MV-4-11 (cell line): ENCODE measurements around the gene ANKRD6.
"Not testable (repeated sequence)": the region's sequence is repeated elsewhere in the genome, so short reads cannot be mapped to it uniquely, and the experiment has no call there.

ENCODE experiments used
- DNase-seq: peaks from one replicate; lab custom pipeline; 2025; lab: John Stamatoyannopoulos, UW

Gene ANKRD6

GRCh38 chr6:89432875-89433251 lies at the start of gene ANKRD6:
Gene ANKRD6, plus strand, starts transcription at chr6:89433152. Its CDS starts 133,825 bp downstream, at chr6:89566977.
- DNase-seq = peak; percentile 37

DNA sequence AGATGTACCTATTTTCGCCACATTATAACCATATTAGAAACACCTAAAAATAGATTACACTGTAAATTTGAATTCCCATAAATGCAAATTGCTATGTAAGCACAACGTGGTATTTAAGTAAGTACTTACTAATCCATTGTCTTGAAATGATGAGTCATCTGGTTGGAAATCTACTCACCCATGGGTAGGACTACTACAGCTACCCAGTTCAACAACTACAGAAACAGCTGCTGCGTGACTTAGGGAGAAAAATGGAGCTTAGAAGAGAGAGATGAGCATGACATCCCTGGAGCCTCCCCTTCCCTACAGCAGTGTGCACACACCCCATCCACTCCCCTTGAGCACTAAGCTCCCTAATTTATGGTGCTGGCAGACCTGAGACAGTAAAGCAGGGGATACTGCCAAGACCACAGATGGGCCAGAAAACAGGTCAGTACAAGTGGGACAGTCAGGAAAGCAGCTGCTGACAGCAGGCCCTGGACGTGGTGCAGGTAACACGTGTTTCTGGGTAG lies 47.7 kb upstream of the ANKRD6 start:
- peak; percentile 56 for DNase-seq

- no peak for DNase-seq
Observed at GRCh38 chr6:89385846-89386245, 47.1 kb upstream of the ANKRD6 start.

DNA sequence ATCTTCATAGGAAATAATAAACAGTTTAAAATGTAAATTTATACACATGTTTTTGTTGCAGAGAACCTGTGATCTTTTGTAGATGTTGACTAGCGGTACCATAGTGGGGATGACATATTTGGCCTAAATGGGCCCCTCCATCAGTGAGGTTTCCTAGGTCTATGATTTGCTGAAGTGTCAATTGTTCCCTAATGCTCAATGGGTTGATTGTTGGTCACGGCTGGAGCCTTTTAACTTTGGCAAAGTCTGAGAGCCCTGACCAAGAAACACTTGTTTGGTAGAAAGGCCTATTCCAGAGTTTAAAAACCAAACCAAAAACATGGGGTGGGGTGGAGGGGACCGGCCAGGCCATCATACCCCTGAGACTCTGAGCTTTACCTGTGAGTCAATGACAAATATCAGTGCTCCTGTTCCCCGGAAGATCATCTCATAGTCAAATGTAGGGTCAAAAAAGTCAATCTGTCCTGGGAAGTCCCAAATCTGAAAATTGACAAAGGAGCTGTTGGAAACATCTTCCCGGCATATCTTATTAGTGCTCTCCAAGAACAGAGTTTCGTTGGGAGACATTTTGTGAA lies 45.9 kb upstream of the ANKRD6 start:
- DNase-seq = no peak

GRCh38 chr6:89387516-89388201 lies 45.3 kb upstream of the ANKRD6 start:
- peak; percentile 66 for DNase-seq

DNA sequence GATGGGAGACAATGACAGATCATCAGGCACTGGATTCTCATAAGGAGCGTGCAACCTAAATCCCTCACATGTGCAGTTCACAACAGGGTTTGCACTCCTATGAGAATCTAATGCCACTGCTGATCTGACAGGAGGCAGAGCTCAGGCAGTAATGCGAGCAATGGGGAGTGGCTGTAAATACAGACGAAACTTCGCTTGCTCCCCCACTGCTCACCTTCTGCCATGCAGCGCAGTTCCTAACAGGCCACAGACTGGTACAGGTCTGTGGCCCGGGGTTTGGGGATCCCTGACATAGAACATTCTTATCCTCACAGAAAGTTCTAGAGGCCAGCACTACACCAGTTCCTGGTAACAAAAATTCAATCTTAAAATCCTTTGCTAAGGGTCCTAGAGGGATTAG lies 44.1 kb upstream of the ANKRD6 start:
- DNase-seq = no peak

DNA sequence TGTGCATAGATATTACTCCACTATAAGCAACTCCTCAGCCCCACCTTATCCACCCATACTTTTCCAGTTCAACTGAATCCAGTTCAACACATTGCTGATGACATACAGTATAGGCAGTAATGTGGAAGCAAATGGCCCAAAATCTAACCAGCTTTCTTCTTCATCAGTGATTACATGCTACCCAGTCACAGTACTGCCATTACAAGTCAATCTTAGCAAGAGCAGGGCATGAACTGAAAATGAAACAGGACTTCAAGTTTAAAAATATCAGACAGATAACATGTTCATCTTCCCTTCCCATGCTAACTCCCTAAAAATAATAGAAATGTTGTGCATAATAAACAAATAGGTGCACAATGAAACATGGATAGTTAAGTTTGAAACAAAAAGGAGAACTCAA lies 40.1 kb upstream of the ANKRD6 start:
- DNase-seq = no peak

DNA sequence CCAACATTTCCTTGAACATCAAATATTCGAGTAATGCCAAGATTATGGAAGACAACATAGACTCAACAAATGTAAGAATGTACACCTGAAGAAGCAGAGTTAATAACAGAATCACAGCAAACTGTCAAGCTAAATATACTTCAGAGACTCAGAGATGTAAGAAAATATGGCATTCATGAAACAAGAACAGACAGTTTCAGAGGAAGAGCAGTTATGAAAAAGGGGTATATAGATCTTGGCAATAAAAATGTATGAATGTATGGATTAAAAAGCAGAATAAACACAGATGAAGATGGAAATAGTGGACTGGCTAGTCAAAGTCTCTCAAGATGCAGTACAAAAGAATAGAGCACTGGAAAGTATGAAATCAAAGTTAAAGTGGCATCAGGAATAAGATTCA lies 39.3 kb upstream of the ANKRD6 start:
- DNase-seq = no peak

DNA sequence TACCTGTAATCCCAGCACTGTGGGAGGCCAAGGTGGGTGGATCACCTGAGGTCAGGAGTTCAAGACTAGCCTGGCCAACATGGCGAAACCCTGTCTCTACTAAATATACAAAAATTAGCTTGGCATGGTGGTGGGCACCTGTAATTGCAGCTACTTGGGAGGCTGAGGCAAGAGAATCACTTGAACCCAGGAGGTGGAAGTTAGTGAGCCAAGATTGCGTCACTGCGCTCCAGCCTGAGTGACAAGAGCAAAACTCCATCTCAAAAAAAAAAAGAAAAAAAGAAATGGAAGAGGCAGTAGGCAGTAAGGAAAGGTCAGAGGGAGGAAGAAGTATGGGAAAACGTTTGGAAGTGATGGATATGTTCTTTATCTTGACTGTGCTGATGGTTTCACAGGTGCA lies 35.1 kb upstream of the ANKRD6 start:
- not testable (repeated sequence) for DNase-seq

DNA sequence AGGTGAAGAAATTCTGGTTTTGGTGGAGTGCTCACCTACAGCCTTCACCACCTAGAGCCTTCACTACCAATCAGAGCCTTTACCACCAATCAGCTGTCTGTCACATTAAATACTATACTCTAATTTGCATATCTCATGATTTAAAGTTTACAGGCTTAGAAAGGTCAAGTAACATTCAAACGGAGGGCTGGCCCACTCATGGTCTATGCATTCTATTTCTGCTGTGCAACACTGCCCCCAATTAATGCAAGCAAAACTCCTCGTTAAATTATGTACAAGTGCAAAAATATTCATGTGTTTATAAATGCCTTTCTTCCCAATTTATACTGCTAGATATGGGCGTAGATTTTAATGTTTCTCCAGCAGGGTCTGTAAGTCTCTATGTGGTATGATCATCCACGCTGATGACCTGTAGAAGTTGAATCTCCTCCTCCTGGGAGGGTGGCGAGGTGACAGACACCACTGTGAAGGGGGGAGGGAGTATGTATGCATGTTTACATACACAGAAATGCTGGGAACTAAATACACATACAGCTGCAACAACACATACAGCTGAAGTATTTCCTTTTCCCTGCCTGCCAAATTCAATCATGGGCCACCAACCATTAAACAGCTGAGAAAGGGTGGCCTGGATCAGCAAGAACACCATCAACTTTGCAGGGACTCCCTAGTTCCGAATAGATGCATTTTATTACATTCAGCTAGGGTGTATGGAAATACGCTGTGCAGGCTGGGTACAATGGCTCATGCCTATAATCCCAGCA lies 34.0 kb upstream of the ANKRD6 start:
- no peak for DNase-seq

DNA sequence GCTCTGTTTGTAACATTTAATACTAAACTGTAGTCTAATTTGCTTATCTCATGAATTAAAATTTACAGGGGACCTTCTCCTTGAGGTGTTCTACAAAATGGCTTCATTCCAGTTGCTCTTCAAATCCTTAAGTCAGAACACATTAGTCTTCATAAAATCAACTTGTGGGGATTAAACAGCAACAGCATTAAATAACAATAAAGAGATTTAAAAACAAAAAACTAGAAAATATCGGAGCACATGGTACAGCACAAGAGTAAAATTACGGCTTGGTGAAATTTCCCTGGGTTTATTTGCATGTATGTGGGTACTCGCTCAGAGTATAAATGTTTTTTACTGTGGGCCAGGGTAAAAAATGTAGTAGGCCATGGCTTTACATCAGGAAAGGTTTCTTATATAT lies 32.9 kb upstream of the ANKRD6 start:
- no peak for DNase-seq

- DNase-seq = no peak
Observed at GRCh38 chr6:89400912-89401399, 32.0 kb upstream of the ANKRD6 start.

DNA sequence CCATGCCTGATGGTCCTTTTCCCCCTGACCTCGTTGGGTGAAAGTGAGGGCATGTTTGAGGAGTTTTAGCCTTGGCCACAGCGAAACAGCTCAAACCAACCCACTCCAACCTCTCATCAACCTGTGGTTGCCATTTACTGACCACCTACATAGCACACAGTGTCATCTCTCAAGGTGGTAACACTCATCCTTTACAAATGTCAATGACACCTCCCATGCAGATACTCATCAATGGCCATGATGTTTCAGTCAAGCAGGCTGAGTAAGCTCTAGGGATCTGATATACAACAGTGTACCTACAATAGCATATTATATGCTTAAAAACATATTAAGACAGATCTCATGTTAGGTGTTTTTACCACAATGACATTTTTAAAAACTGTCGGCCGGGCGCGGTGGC lies 30.2 kb upstream of the ANKRD6 start:
- no peak for DNase-seq

GRCh38 chr6:89404512-89404911 lies 28.4 kb upstream of the ANKRD6 start:
- no peak for DNase-seq

DNA sequence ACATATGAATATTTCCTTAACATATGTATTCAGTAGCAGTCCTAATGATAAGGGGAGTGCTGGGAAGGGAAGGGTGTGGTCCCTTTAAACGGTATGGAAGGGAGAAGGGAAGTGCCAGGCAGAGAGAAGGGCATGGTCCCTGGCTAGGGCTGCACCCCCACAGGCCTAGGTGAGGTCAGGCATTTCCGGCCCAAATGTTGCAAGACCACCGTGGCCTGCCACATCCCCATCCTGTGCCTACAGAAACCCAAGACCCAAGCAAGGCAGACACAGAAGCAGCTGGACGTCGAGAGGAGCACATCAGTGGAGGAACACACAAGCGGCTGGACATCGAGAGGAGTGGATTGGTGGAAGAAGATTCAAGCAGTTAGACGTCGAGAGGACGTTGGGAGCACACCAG lies 26.8 kb upstream of the ANKRD6 start:
- DNase-seq = peak; percentile 21

GRCh38 chr6:89409461-89410035 lies 23.4 kb upstream of the ANKRD6 start:
- DNase-seq = no peak

DNA sequence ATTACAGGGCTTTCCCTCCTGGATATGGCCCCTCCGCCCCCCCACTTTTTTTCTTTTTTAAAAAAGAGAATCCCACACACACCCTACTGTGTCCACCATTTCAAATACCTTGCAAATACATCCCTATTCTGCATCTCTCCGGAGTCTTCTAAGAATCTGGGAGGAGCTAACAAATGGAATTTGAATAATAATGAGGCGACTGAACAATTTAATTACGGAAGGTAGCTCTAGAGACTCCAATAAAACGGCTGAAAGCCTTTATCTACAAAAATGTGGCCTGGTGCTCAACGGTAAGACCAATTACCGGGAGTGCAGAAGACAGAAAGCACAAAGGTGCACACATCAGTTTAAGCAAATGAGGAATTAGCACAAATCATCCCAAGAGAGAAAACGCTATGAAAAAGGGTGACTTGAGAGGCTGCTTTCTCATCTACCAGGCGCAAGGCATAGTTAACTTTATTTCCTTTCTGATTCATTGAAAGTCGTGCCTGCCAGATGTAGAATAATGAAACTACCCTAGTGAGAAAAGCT lies 22.7 kb upstream of the ANKRD6 start:
- DNase-seq = no peak

DNA sequence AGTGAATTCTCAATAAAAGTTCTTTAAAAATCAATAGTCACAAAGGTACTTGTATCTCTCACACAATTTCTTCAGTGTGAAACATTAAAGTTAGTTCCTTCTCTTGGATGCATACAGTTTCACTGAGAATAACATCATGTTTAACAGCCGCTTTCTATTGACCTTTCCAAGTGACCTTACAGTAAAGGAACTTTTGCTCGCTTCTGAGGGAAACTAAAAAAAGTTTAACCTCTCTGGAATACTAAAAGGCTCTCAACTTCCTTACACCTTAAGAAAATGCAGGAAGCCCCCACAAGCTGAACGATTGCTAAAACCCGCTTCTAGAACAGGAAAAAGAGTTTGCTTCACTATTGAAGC lies 22.2 kb upstream of the ANKRD6 start:
- DNase-seq = no peak

- no peak for DNase-seq
Observed at GRCh38 chr6:89411145-89412070, 21.5 kb upstream of the ANKRD6 start.

DNA sequence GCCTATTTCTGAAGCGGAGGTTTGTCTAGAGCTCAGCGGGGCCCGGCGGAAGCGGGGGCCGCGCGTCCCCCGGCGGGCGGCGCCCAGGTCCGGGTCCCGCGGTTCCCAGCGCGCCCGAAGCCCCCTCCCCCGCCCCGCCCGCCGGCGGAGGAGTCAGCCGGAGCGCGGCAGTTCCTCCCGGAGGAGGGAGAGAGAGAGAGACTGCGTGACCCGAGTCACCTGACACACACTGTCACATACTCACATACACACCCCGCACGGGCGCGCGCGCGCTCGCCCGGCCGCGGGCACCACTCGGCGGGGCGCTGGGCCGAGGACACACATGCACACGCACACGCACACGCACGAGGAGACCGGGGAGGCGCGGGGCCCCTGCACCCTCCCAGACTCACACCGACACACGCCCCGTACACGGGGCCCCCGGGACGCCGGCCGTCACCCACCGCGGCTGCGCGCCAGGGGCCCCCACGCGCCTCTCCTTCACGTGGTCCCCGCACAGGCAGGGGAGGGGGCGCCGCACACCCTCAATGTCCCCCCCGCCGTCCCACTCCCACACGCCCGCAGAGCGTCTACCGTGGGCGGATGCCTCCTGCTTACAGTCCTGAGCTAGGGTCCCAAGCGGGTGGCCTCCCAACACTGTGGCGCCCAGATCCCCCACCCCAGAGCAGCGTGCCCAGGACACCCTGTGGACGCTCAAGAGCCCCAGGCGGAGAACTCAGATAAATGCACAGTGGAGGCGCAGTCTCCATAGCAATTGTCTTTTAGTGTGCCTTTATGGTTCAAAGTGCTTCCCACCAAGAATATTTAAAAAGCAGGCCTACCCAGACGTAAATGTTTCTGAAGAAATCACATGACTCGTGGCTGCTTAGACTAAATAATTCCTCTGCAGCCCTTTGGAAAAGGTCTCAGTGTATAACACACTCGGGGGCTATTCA lies 20.6 kb upstream of the ANKRD6 start, which contains the start of gene RRAGD:
Gene RRAGD (minus strand): TSS at position 203 of the 935 bp plus-strand sequence. CDS start 280 bp downstream, outside the sequence.
- peak; percentile 51 for DNase-seq
